ENCODE measurements around the gene AK3. TPM values are rescaled to one million over a fixed set of nuclear protein-coding genes. Genes with fewer than 3 reads are reported as not detected.

AK3 gene
- total and polyA plus RNA-seq, 2 donors (not counting 1 experiment from before 2014, with no cell fraction given), result 66.3 to 90.3 TPM

GRCh38 chr9:4774209-4774608 lies 33.2 kb upstream of the AK3 start:
- TF ChIP-seq CTCF (conservative IDR thresholded peaks at IDR 0.05 in 1 of 2, IDR thresholded peaks at IDR 0.05 in 1 of 2; ENCODE audit: low read depth in 1 of 2, low read length in 2 of 2) (no peak), EZH2 (IDR thresholded peaks at IDR 0.05; ENCODE audit: low read length, missing control alignments) (no peak)
- Histone ChIP-seq H3K4me3 (replicated peaks in 1 of 4; ENCODE audit: control extremely low read depth in 1 of 4, insufficient read depth in 1 of 4, low read depth in 3 of 4, low read length in 4 of 4) (no peak overlapping the region), H3K4me2 (ENCODE audit: extremely low read depth, insufficient read depth, low read length) (no peak overlapping the region), H4K20me1 (ENCODE audit: control insufficient read depth, extremely low read depth, insufficient read depth, low read length) (no peaks in the 10 kb centered on the region), H2AFZ (ENCODE audit: low read length) (no peak overlapping the region), H3K27ac (ENCODE audit: insufficient read depth, low read length) (no peak overlapping the region), H3K9me3 (ENCODE audit: control insufficient read depth, insufficient read depth, low read depth, low read length) (no peaks in the 10 kb centered on the region), H3K4me1 (ENCODE audit: control insufficient read depth, extremely low read depth, insufficient read depth, low read length) (peaks cover 2% of the 10 kb centered on the region), H3K9ac (ENCODE audit: insufficient read depth, low read length) (no peak overlapping the region), H3K79me2 (ENCODE audit: control insufficient read depth, insufficient read depth, low read length) (no peaks in the 10 kb centered on the region), H3K27me3 (ENCODE audit: control insufficient read depth, insufficient read depth, low read length) (no peaks in the 10 kb centered on the region), H3K36me3 (ENCODE audit: control insufficient read depth, insufficient read depth, low read length) (no peaks in the 10 kb centered on the region)
- peak in 1 of 2 donors; percentile 43 for DNase-seq (ENCODE audit: low read depth in 2 of 2)

GRCh38 chr9:4771788-4772187 lies 30.8 kb upstream of the AK3 start:
- Histone ChIP-seq H3K27me3 (ENCODE audit: control insufficient read depth, insufficient read depth, low read length) (no peaks in the 10 kb centered on the region), H3K4me1 (ENCODE audit: control insufficient read depth, extremely low read depth, insufficient read depth, low read length) (peaks cover 2% of the 10 kb centered on the region), H3K27ac (ENCODE audit: insufficient read depth, low read length) (no peak overlapping the region), H3K9me3 (ENCODE audit: control insufficient read depth, insufficient read depth, low read depth, low read length) (no peaks in the 10 kb centered on the region), H2AFZ (ENCODE audit: low read length) (no peak overlapping the region), H3K36me3 (ENCODE audit: control insufficient read depth, insufficient read depth, low read length) (no peaks in the 10 kb centered on the region), H3K9ac (ENCODE audit: insufficient read depth, low read length) (no peak overlapping the region), H3K4me3 (replicated peaks in 1 of 4; ENCODE audit: control extremely low read depth in 1 of 4, insufficient read depth in 1 of 4, low read depth in 3 of 4, low read length in 4 of 4) (no peak overlapping the region), H3K79me2 (ENCODE audit: control insufficient read depth, insufficient read depth, low read length) (no peaks in the 10 kb centered on the region), H4K20me1 (ENCODE audit: control insufficient read depth, extremely low read depth, insufficient read depth, low read length) (no peaks in the 10 kb centered on the region), H3K4me2 (ENCODE audit: extremely low read depth, insufficient read depth, low read length) (no peak overlapping the region)
- TF ChIP-seq CTCF (conservative IDR thresholded peaks at IDR 0.05 in 1 of 2, IDR thresholded peaks at IDR 0.05 in 1 of 2; ENCODE audit: low read depth in 1 of 2, low read length in 2 of 2) (no peak), EZH2 (IDR thresholded peaks at IDR 0.05; ENCODE audit: low read length, missing control alignments) (no peak)
- no peak for DNase-seq (ENCODE audit: low read depth in 2 of 2)

- Histone ChIP-seq H3K9me3 (ENCODE audit: control insufficient read depth, insufficient read depth, low read depth, low read length) (no peaks in the 10 kb centered on the region), H2AFZ (ENCODE audit: low read length) (no peak overlapping the region), H3K9ac (ENCODE audit: insufficient read depth, low read length) (no peak overlapping the region), H3K36me3 (ENCODE audit: control insufficient read depth, insufficient read depth, low read length) (no peaks in the 10 kb centered on the region), H3K27me3 (ENCODE audit: control insufficient read depth, insufficient read depth, low read length) (no peaks in the 10 kb centered on the region), H3K27ac (ENCODE audit: insufficient read depth, low read length) (no peak overlapping the region), H3K4me2 (ENCODE audit: extremely low read depth, insufficient read depth, low read length) (no peak overlapping the region), H3K79me2 (ENCODE audit: control insufficient read depth, insufficient read depth, low read length) (no peaks in the 10 kb centered on the region), H3K4me3 (replicated peaks in 1 of 4; ENCODE audit: control extremely low read depth in 1 of 4, insufficient read depth in 1 of 4, low read depth in 3 of 4, low read length in 4 of 4) (no peak overlapping the region), H3K4me1 (ENCODE audit: control insufficient read depth, extremely low read depth, insufficient read depth, low read length) (peaks cover 2% of the 10 kb centered on the region), H4K20me1 (ENCODE audit: control insufficient read depth, extremely low read depth, insufficient read depth, low read length) (no peaks in the 10 kb centered on the region)
- DNase-seq (ENCODE audit: low read depth in 2 of 2), result peak in 1 of 2 donors; percentile 59
- TF ChIP-seq EZH2 (IDR thresholded peaks at IDR 0.05; ENCODE audit: low read length, missing control alignments) (no peak), CTCF (conservative IDR thresholded peaks at IDR 0.05 in 1 of 2, IDR thresholded peaks at IDR 0.05 in 1 of 2; ENCODE audit: low read depth in 1 of 2, low read length in 2 of 2) (no peak)
Measured at GRCh38 chr9:4769321-4770080, 28.5 kb upstream of the AK3 start.
